ENCODE results near the gene PKHD1.

PKHD1 gene

DNA sequence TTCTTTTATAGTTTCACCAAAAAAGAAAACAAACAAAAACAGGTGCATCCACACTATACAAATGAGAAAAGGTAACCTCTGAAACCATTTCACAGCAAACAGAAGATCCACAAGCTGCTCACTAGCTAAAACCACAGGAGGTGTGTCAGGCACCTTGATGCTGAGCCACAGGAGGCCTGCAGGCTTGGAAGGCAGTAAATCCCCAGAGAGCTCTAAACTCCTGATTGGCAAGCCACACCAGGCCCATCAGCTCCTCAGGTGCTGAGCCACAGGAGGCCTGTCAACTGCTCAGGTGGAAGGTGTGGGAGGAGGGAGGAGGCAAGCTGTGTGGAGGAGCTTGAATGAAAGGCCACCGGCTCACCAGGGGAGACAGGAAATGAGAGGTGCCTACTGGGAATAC is 273.0 kb downstream of the PKHD1 start:
- H3K4me1 Mint-ChIP-seq, result no peaks in the 10 kb centered on the region
- peaks cover 5% of the 10 kb centered on the region for H3K9me3 Mint-ChIP-seq
- no peak overlapping the region for H3K27ac Mint-ChIP-seq
- H3K4me3 Mint-ChIP-seq, result no peak overlapping the region
- DNase-seq (ENCODE audit: low spot score in 2 of 2) (no peak), ATAC-seq (ENCODE audit: low read depth) (no peak)
- H3K27me3 Mint-ChIP-seq, result no peaks in the 10 kb centered on the region
- no peaks in the 10 kb centered on the region for H3K36me3 Mint-ChIP-seq

GRCh38 chr6:51813904-51814303 is 273.5 kb downstream of the PKHD1 start:
- H3K4me1 Mint-ChIP-seq, result no peaks in the 10 kb centered on the region
- no peak overlapping the region for H3K27ac Mint-ChIP-seq
- H3K4me3 Mint-ChIP-seq, result no peak overlapping the region
- peaks cover 5% of the 10 kb centered on the region for H3K9me3 Mint-ChIP-seq
- H3K36me3 Mint-ChIP-seq, result no peaks in the 10 kb centered on the region
- no peak for DNase-seq (ENCODE audit: low spot score in 2 of 2)
- ATAC-seq (ENCODE audit: low read depth), result no peak
- no peaks in the 10 kb centered on the region for H3K27me3 Mint-ChIP-seq

- no peak for DNase-seq (ENCODE audit: low spot score in 2 of 2)
These were observed 275.2 kb downstream of the PKHD1 start for GRCh38 chr6:51812231-51812630.

GRCh38 chr6:51805517-51805916 is 281.9 kb downstream of the PKHD1 start:
- Mint-ChIP-seq H3K4me3 (no peak overlapping the region), H3K27me3 (no peaks in the 10 kb centered on the region), H3K36me3 (no peaks in the 10 kb centered on the region), H3K9me3 (peaks cover 9% of the 10 kb centered on the region), H3K27ac (no peak overlapping the region), H3K4me1 (no peaks in the 10 kb centered on the region)
- ATAC-seq (ENCODE audit: low read depth), result no peak
- DNase-seq (ENCODE audit: low spot score in 2 of 2), result no peak

More at GRCh38 chr6:51812231-51812630, 275.2 kb downstream of the PKHD1 start:
- no peak overlapping the region for H3K4me3 Mint-ChIP-seq
- H3K27ac Mint-ChIP-seq, result no peak overlapping the region
- peaks cover 6% of the 10 kb centered on the region for H3K9me3 Mint-ChIP-seq
- no peak for ATAC-seq (ENCODE audit: low read depth)
- no peaks in the 10 kb centered on the region for H3K36me3 Mint-ChIP-seq
- H3K27me3 Mint-ChIP-seq, result no peaks in the 10 kb centered on the region
- H3K4me1 Mint-ChIP-seq, result no peaks in the 10 kb centered on the region

DNA sequence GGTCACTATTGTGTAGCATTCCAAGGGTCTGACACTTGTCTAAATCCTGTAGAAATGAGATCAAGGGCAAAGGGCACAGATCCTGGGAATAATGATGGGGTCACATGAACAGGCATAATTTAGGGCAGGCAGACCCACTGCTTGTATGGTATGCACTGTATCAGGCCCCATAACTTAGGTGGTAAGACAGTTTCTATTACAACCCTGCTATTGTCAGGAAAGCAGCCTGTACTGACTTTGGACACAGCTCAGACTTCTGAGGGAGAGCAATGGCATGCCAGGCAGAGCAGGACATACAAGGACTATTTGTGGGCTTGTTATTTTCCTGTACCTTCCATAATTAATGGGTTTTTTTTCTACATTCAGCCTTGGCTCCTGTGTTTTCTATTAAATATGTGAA is 286.8 kb downstream of the PKHD1 start:
- Mint-ChIP-seq H3K4me1 (no peaks in the 10 kb centered on the region), H3K9me3 (peaks cover 15% of the 10 kb centered on the region), H3K27me3 (no peaks in the 10 kb centered on the region), H3K4me3 (no peak overlapping the region), H3K36me3 (no peaks in the 10 kb centered on the region), H3K27ac (no peak overlapping the region)
- no peak for DNase-seq (ENCODE audit: low spot score in 2 of 2)
- no peak for ATAC-seq (ENCODE audit: low read depth)

DNA sequence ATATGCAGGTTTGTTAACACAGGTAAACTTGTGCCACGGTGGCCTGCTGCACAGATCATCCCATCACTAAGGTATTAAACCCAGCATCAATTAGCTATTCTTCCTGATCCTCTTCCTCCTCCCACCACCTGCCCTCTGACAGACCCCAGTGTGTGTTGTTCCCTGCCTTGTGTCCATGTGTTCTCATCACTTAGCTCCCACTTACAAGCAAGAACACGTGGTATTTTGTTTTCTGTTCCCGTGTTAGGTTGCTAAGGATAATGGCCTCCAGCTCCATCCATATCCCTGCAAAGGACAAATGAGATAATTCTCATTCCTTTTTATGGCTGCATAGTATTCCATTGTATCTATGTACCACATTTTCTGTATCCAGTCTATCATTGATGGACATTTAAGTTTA is 294.0 kb downstream of the PKHD1 start:
- Mint-ChIP-seq H3K27ac (no peak overlapping the region), H3K27me3 (no peaks in the 10 kb centered on the region), H3K9me3 (peaks cover 14% of the 10 kb centered on the region), H3K4me1 (no peaks in the 10 kb centered on the region), H3K36me3 (no peaks in the 10 kb centered on the region), H3K4me3 (no peak overlapping the region)
- no peak for DNase-seq (ENCODE audit: low spot score in 2 of 2)
- ATAC-seq (ENCODE audit: low read depth), result no peak

DNA sequence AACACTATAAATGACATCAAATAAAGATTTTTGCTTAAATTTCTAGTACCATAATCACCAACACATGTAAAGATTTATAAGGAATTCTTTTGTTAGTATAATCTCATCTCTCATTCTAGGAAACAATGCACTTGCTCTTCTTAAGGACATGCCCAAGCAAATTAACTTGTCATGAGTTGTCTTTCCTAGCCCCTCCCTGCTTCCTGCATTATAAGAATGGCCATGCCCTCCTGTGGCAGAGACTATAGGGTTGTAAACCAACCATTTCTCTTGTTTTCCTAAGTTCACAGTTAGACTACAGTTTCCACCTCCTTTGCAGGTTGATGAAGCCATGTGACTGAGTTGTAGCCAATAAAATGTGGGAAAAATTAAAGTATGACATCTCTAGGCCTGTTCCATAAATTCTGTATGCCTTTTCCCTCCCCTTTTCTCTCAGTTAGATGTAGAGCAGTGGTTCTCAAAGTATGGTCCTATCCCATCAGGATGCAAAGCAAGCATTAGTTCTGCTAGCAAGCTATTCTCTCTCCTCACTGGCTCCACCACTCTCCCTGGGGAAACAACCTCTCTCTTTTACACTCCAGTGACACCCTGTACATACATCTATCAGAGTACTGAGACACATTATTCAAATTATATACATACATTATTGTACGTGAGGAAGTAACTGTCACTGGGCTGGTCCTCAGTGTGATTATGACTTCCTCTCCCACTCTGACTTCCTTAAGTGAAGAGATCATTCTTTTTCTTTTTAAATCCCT is 295.0 kb downstream of the PKHD1 start:
- no peaks in the 10 kb centered on the region for H3K4me1 Mint-ChIP-seq
- H3K27ac Mint-ChIP-seq, result no peak overlapping the region
- peaks cover 14% of the 10 kb centered on the region for H3K9me3 Mint-ChIP-seq
- DNase-seq (ENCODE audit: low spot score in 2 of 2) (no peak), ATAC-seq (ENCODE audit: low read depth) (no peak)
- H3K27me3 Mint-ChIP-seq, result no peaks in the 10 kb centered on the region
- no peak overlapping the region for H3K4me3 Mint-ChIP-seq
- H3K36me3 Mint-ChIP-seq, result no peaks in the 10 kb centered on the region

DNA sequence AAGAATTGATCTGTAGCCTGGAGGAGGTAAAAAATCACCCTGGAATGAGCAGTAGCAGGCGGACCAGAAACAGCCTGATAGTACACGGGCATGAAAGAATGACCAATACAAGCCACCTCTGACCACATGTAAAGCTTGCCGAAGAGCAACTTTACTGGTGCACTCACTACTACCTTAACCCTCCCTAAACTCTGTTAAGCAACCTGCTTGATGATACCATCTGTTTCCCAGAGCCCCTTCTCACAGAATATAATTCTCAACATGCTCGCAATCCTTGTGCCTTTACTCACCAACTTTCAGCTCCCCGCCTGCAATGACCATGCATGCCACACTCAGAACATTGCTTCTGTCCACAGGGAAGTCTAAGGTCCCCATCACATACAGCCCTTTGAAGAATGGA is 296.5 kb downstream of the PKHD1 start:
- H3K27me3 Mint-ChIP-seq, result no peaks in the 10 kb centered on the region
- DNase-seq (ENCODE audit: low spot score in 2 of 2) (no peak), ATAC-seq (ENCODE audit: low read depth) (no peak)
- no peaks in the 10 kb centered on the region for H3K4me1 Mint-ChIP-seq
- no peak overlapping the region for H3K27ac Mint-ChIP-seq
- no peak overlapping the region for H3K4me3 Mint-ChIP-seq
- no peaks in the 10 kb centered on the region for H3K36me3 Mint-ChIP-seq
- peaks cover 7% of the 10 kb centered on the region for H3K9me3 Mint-ChIP-seq

GRCh38 chr6:51788121-51788520 is 299.3 kb downstream of the PKHD1 start:
- Mint-ChIP-seq H3K27ac (no peak overlapping the region), H3K4me3 (no peak overlapping the region), H3K27me3 (no peaks in the 10 kb centered on the region), H3K9me3 (peaks cover 3% of the 10 kb centered on the region), H3K4me1 (no peaks in the 10 kb centered on the region), H3K36me3 (no peaks in the 10 kb centered on the region)
- DNase-seq (ENCODE audit: low spot score in 2 of 2) (no peak), ATAC-seq (ENCODE audit: low read depth) (no peak)

DNA sequence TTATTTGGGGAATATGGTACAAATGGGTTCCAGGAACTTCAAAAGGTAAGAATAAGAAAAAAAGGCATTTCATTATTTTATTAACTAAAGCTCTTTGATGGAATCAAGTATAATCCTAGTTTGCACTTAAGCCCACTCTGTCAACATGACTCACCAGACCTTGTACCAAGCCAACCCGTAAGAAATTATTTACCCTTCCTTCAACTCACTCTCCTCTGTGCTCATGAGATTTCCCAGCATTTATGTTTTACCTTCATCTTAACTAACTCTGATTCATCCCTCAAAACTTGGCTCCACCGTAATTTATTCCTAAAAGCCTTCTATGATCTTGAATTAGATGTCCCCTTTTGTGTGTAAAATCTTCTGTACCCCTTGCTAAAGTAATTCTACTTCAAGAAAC is 308.7 kb downstream of the PKHD1 start:
- ATAC-seq (ENCODE audit: low read depth), result no peak

DNA sequence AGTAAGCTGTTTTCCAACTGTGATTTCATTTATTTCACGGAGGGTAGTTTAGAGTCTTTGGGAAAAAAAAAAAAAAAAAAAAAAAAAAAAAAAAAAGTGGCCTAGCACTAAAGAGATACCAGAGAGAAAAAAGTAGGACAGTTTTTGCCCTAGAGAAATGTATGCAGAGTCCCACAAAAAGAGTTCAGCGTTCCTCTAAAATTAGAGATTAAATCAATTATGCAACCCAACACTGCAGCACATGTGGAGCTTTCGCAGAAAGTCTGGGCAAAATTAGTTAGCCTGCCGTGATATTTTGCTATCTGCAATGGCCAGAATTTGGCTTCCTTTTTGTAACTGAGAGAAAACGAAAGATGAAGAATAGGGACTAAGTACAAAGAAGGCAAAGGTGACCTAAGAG is 309.8 kb downstream of the PKHD1 start:
- Mint-ChIP-seq H3K27ac (no peak overlapping the region), H3K9me3 (peaks cover 2% of the 10 kb centered on the region), H3K4me3 (no peak overlapping the region), H3K36me3 (no peaks in the 10 kb centered on the region), H3K4me1 (no peaks in the 10 kb centered on the region), H3K27me3 (no peaks in the 10 kb centered on the region)
- DNase-seq (ENCODE audit: low spot score in 2 of 2) (no peak), ATAC-seq (ENCODE audit: low read depth) (no peak)

More for the DNA sequence above, 308.7 kb downstream of the PKHD1 start:
- no peak overlapping the region for H3K27ac Mint-ChIP-seq
- H3K9me3 Mint-ChIP-seq, result peaks cover 2% of the 10 kb centered on the region
- H3K4me1 Mint-ChIP-seq, result no peaks in the 10 kb centered on the region
- no peak overlapping the region for H3K4me3 Mint-ChIP-seq
- no peaks in the 10 kb centered on the region for H3K27me3 Mint-ChIP-seq
- DNase-seq (ENCODE audit: low spot score in 2 of 2), result no peak
- no peaks in the 10 kb centered on the region for H3K36me3 Mint-ChIP-seq

- ATAC-seq (ENCODE audit: low read depth), result no peak
- H3K9me3 Mint-ChIP-seq, result peaks cover 2% of the 10 kb centered on the region
These were observed 311.2 kb downstream of the PKHD1 start for GRCh38 chr6:51775942-51776860.

GRCh38 chr6:51768087-51768486 is 319.3 kb downstream of the PKHD1 start:
- H3K4me1 Mint-ChIP-seq, result no peaks in the 10 kb centered on the region
- DNase-seq (ENCODE audit: low spot score in 2 of 2) (no peak), ATAC-seq (ENCODE audit: low read depth) (no peak)
- H3K9me3 Mint-ChIP-seq, result peaks cover 8% of the 10 kb centered on the region
- H3K27ac Mint-ChIP-seq, result no peak overlapping the region
- H3K4me3 Mint-ChIP-seq, result no peak overlapping the region
- H3K36me3 Mint-ChIP-seq, result no peaks in the 10 kb centered on the region
- no peaks in the 10 kb centered on the region for H3K27me3 Mint-ChIP-seq

More at GRCh38 chr6:51775942-51776860, 311.2 kb downstream of the PKHD1 start:
- Mint-ChIP-seq H3K4me1 (no peaks in the 10 kb centered on the region), H3K27ac (no peak overlapping the region), H3K27me3 (no peaks in the 10 kb centered on the region), H3K4me3 (no peak overlapping the region), H3K36me3 (no peaks in the 10 kb centered on the region)
- DNase-seq (ENCODE audit: low spot score in 2 of 2), result no peak

DNA sequence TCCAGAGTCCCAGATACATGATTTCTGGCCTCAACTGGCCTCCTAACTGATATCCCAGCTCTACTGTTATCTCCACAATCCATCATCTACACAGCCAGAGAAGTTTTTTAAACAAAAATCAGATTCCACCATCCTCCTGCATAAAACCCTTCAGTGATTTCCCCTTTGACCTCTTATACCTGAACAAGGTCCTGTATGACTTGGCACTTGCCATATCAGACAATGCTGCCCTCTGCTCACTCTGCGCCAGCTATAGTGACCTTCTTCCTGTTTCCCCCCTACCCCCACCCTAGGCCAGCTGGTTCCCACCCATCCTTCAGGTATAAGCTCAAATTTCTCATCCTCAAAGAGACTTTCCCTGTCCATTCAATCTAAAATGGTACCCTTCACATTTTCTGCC is 322.2 kb downstream of the PKHD1 start:
- no peak for DNase-seq (ENCODE audit: low spot score in 2 of 2)
- H3K27me3 Mint-ChIP-seq, result no peaks in the 10 kb centered on the region
- no peak for ATAC-seq (ENCODE audit: low read depth)
- H3K36me3 Mint-ChIP-seq, result no peaks in the 10 kb centered on the region
- no peaks in the 10 kb centered on the region for H3K4me1 Mint-ChIP-seq
- H3K4me3 Mint-ChIP-seq, result no peak overlapping the region
- H3K9me3 Mint-ChIP-seq, result peaks cover 14% of the 10 kb centered on the region
- H3K27ac Mint-ChIP-seq, result no peak overlapping the region

All from memory B cell (primary cell).